H1 (cell line): ENCODE data around the gene FLVCR2. TPM values are rescaled to one million over a fixed set of nuclear protein-coding genes. Genes with fewer than 3 reads are reported as not detected.

Experiments used
- RAD21 ChIP-seq, 2 experiments: IDR thresholded peaks in 1 of 2; conservative IDR thresholded peaks in 1 of 2; 2 replicates each; pipeline ENCODE4 v1.6.1; 2011; ENCODE audit warnings: low read depth in 2 of 2, low read length in 2 of 2, improper control_type of control experiment in 1 of 2, inconsistent platforms in 1 of 2, mild to moderate bottlenecking in 1 of 2, moderate library complexity in 1 of 2
- TAF7 ChIP-seq: optimal IDR thresholded peaks from 2 replicates; pipeline ENCODE3; 2011; ENCODE audit warnings: low read depth, mild to moderate bottlenecking, inconsistent platforms, low read length, moderate library complexity, borderline replicate concordance
- polyA plus RNA-seq, 7 experiments: library from polyadenylated mRNA; depleted of rRNA in 3 of 7; stranded (reverse) in 5 of 7; unstranded in 2 of 7; fragments of >200 nt in 5 of 7; fragments of 200-250 nt in 2 of 7; gene quantifications; 1 replicate in 5 of 7; 2 replicates in 1 of 7; 4 replicates in 1 of 7; pipeline versions ENCODE4 v1.2.1 to v1.2.3, GENCODE V29; 2011 to 2013; ENCODE audit warnings: missing spikeins in 2 of 7, mixed read lengths in 2 of 7
- total RNA-seq: library from RNA; stranded (reverse); fragmentation: NEBNext Ultra II Directional; extraction: Animal tissue kit (Norgen Biotek cat#: 25700); gene quantifications from 2 replicates; pipeline ENCODE4 v1.2.1, GENCODE V29; 2021

FLVCR2 gene
- total and polyA plus RNA-seq, 2 of the 8 experiments (the other 6 are each of a cell fraction or from before 2014, with no cell fraction given), result 7.1 to 8.2 TPM

GRCh38 chr14:75542588-75543091 is 35.8 kb upstream of the FLVCR2 start (continued):
- no peak for TF ChIP-seq RAD21 (IDR thresholded peaks at IDR 0.05 in 1 of 2, conservative IDR thresholded peaks at IDR 0.05 in 1 of 2; ENCODE audit: low read depth in 2 of 2, low read length in 2 of 2)
- TF ChIP-seq TAF7, result no peak
